ENCODE data around the gene AXL.

DNA sequence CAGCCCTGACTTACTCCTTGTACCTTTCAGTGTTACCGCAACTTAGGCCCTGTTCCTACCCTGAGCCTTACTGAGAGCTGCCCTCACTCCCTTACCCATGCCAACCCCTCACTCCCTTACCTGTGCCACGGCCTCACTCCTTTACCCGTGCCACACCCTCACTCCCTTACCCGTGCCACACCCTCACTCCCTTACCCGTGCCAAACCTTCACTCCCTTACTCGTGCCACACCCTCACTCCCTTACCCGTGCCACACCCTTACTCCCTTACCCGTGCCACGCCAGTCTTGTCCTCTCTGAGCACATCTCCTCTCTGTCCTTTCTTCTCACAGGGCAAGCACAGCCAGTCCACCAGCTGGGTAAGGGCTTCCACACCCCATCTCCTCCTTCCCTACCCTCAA, 20.3 kb downstream of the AXL start:
- no peak for TF ChIP-seq TAF1 (conservative IDR thresholded peaks at IDR 0.05)
- no peak for TF ChIP-seq YY1 (IDR thresholded peaks at IDR 0.05)
- no peak for TF ChIP-seq FOXA1 (IDR thresholded peaks at IDR 0.05)
- no peak for TF ChIP-seq CTCF (IDR thresholded peaks at IDR 0.05; ENCODE audit: low read depth, low read length, missing input control)
- TF ChIP-seq ATF3 (IDR thresholded peaks at IDR 0.05) = no peak
- no peak for TF ChIP-seq JUND (IDR thresholded peaks at IDR 0.05)
- TF ChIP-seq RAD21 (IDR thresholded peaks at IDR 0.05) = no peak
- TF ChIP-seq RXRA (IDR thresholded peaks at IDR 0.05) = no peak
- TF ChIP-seq, protein P1, sequence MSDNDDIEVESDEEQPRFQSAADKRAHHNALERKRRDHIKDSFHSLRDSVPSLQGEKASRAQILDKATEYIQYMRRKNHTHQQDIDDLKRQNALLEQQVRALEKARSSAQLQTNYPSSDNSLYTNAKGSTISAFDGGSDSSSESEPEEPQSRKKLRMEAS (IDR thresholded peaks at IDR 0.05) = no peak
- no peak for TF ChIP-seq SP1 (IDR thresholded peaks at IDR 0.05)
- TF ChIP-seq REST (IDR thresholded peaks at IDR 0.05) = no peak
- no peak for TF ChIP-seq ZBTB33 (IDR thresholded peaks at IDR 0.05)
- no peak for TF ChIP-seq GABPA (IDR thresholded peaks at IDR 0.05 in 1 of 2, conservative IDR thresholded peaks at IDR 0.05 in 1 of 2)

All from liver (tissue), 3 donors.